Measurements from ENCODE around the gene APBB1. TPM values are rescaled to one million over a fixed set of nuclear protein-coding genes. Genes with fewer than 3 reads are reported as not detected.

The APBB1 gene
- total RNA-seq (2014; rRNA removed; shearing (Covaris generic)), result 43.8 and 46.2 TPM in 2 replicates
- 42.3 and 43.1 TPM in 2 replicates for polyA plus RNA-seq (2016; fragmentation: Nextera tagmentation; extraction: Ambion mirVana)

DNA sequence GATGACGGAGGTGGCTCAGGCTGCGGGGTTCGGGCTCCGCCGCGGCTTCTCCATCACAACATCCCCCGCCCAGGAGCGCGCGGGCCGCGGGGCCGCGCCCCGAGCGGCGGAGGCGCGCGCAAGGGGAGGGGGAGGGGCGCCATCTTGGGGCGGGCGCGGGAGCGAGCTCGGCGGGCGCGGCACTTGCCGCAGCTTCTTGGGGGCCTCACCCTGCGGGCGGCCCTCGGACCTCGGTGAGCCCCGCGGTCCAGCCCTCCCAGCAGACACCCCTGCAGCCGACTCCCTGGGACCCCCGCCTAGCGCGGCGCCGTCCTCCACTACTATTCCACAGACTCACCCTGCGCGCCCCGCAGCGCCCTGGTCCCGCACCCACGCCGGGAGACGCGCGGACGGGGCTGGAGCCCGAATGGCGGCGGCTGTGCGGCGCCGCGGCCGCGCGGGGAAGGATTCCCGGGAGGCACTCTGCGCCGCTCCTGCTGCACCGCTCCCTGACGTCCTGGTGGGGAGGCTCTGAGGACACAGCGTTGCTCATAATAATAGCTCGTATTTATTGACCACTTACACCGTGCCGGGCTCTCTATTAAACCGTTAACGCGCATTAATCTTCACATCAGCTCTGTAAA lies at the start of gene APBB1:
Gene APBB1, minus strand, starts transcription at position 86 of the 623 bp plus-strand sequence. CDS start 7,747 bp downstream, outside the sequence.
- no peaks in the 10 kb centered on the region for H3K27me3 ChIP-seq (replicated peaks; ENCODE audit: insufficient read depth)
- TF ChIP-seq EZH2phosphoT487 (IDR thresholded peaks at IDR 0.05; ENCODE audit: insufficient read depth, low read depth), result no peak
- TF ChIP-seq EZH2 (IDR thresholded peaks at IDR 0.05; ENCODE audit: insufficient read depth, poor library complexity, severe bottlenecking), result no peak
- no peaks in the 10 kb centered on the region for H3K9me3 ChIP-seq (ENCODE audit: low read depth)
- WGBS, 2 experiments (ENCODE audit: low coverage in 1 of 2, low lambda C conversion rate in 2 of 2, missing lambda C conversion rate in 2 of 2), result 1% methylated on average over 44 to 48 of the region's 75 CpGs
- no peaks in the 10 kb centered on the region for H3F3A ChIP-seq (ENCODE audit: insufficient read depth)
- DNase-seq, result peak; percentile 86
- peak within 1 kb of the TSS; percentile 2; the same call in 1 of the 2 replicates for H3K27ac ChIP-seq
- H3K9ac ChIP-seq, result peak within 1 kb of the TSS; percentile 86
- H3K79me2 ChIP-seq (ENCODE audit: insufficient read depth), result peaks cover 32% of the 10 kb centered on the region
- in situ Hi-C loops (cut with MboI), result no loop called here
- peaks cover 16% of the 10 kb centered on the region for H3K4me1 ChIP-seq (ENCODE audit: insufficient read depth)
- H3K36me3 ChIP-seq (ENCODE audit: low read depth), result no peaks in the 10 kb centered on the region
- H2AFZ ChIP-seq, result peak within 1 kb of the TSS; percentile 96
- H3K4me3 ChIP-seq, result peak within 1 kb of the TSS; percentile 98
- H4K20me1 ChIP-seq (ENCODE audit: insufficient read depth), result no peaks in the 10 kb centered on the region; the same call in 1 of the 2 replicates
- peak within 1 kb of the TSS; percentile 93 for H3K4me2 ChIP-seq (ENCODE audit: unreplicated experiment)
- H3K9me2 ChIP-seq (ENCODE audit: insufficient read depth), result no peaks in the 10 kb centered on the region

- no peaks in the 10 kb centered on the region for H4K20me1 ChIP-seq (ENCODE audit: insufficient read depth)
- no peak overlapping the region for H2AFZ ChIP-seq
- no peaks in the 10 kb centered on the region for H3K27me3 ChIP-seq (replicated peaks; ENCODE audit: insufficient read depth)
- no peak overlapping the region for H3K27ac ChIP-seq
- H3F3A ChIP-seq (ENCODE audit: insufficient read depth), result no peaks in the 10 kb centered on the region
- H3K4me2 ChIP-seq (ENCODE audit: unreplicated experiment), result no peak overlapping the region
- H3K9me3 ChIP-seq (ENCODE audit: low read depth), result no peaks in the 10 kb centered on the region
- no peaks in the 10 kb centered on the region for H3K79me2 ChIP-seq (ENCODE audit: insufficient read depth)
- no peak for DNase-seq
- no peak overlapping the region for H3K4me3 ChIP-seq
- H3K9me2 ChIP-seq (ENCODE audit: insufficient read depth), result no peaks in the 10 kb centered on the region
- no peaks in the 10 kb centered on the region for H3K4me1 ChIP-seq (ENCODE audit: insufficient read depth)
- WGBS, 2 experiments (ENCODE audit: low coverage in 1 of 2, low lambda C conversion rate in 2 of 2, missing lambda C conversion rate in 2 of 2), result 97 to 100% methylated on average over 1 of the region's 1 CpG
- in situ Hi-C loops (cut with MboI), result no loop called here
- H3K9ac ChIP-seq, result no peak overlapping the region
- no peak for TF ChIP-seq EZH2phosphoT487 (IDR thresholded peaks at IDR 0.05; ENCODE audit: insufficient read depth, low read depth)
- TF ChIP-seq EZH2 (IDR thresholded peaks at IDR 0.05; ENCODE audit: insufficient read depth, poor library complexity, severe bottlenecking), result no peak
- H3K36me3 ChIP-seq (ENCODE audit: low read depth), result peaks cover 6% of the 10 kb centered on the region; the same call in 1 of the 2 replicates
These were observed 40.2 kb upstream of the APBB1 start for GRCh38 chr11:6459099-6459450.

- Histone ChIP-seq H3K79me2 (ENCODE audit: insufficient read depth) (no peaks in the 10 kb centered on the region), H3K27me3 (replicated peaks; ENCODE audit: insufficient read depth) (no peaks in the 10 kb centered on the region), H3K4me1 (ENCODE audit: insufficient read depth) (no peaks in the 10 kb centered on the region), H3K9me2 (ENCODE audit: insufficient read depth) (no peaks in the 10 kb centered on the region), H3K4me3 (no peak overlapping the region), H4K20me1 (ENCODE audit: insufficient read depth) (no peaks in the 10 kb centered on the region), H3K4me2 (ENCODE audit: unreplicated experiment) (no peak overlapping the region), H3K27ac (no peak overlapping the region), H3K9ac (no peak overlapping the region), H3F3A (ENCODE audit: insufficient read depth) (no peaks in the 10 kb centered on the region), H2AFZ (no peak overlapping the region), H3K9me3 (ENCODE audit: low read depth) (no peaks in the 10 kb centered on the region), H3K36me3 (ENCODE audit: low read depth) (peaks cover 5% of the 10 kb centered on the region; the same call in 1 of the 2 replicates)
- no peak for DNase-seq
- in situ Hi-C loops (cut with MboI), result no loop called here
- TF ChIP-seq EZH2phosphoT487 (IDR thresholded peaks at IDR 0.05; ENCODE audit: insufficient read depth, low read depth) (no peak), EZH2 (IDR thresholded peaks at IDR 0.05; ENCODE audit: insufficient read depth, poor library complexity, severe bottlenecking) (no peak)
- 97 to 100% methylated on average over 2 of the region's 2 CpGs for whole genome bisulfite sequencing, 2 experiments (ENCODE audit: low coverage in 1 of 2, low lambda C conversion rate in 2 of 2, missing lambda C conversion rate in 2 of 2)
These were observed 39.6 kb upstream of the APBB1 start for GRCh38 chr11:6458352-6459098.

GRCh38 chr11:6457581-6458320 lies 38.9 kb upstream of the APBB1 start:
- WGBS, 2 experiments (ENCODE audit: low coverage in 1 of 2, low lambda C conversion rate in 2 of 2, missing lambda C conversion rate in 2 of 2), result 94 to 96% methylated on average over 22 to 26 of the region's 26 CpGs

More at GRCh38 chr11:6457581-6458320, 38.9 kb upstream of the APBB1 start:
- TF ChIP-seq EZH2 (IDR thresholded peaks at IDR 0.05; ENCODE audit: insufficient read depth, poor library complexity, severe bottlenecking), result no peak
- no peak for TF ChIP-seq EZH2phosphoT487 (IDR thresholded peaks at IDR 0.05; ENCODE audit: insufficient read depth, low read depth)
- Histone ChIP-seq H3F3A (ENCODE audit: insufficient read depth) (no peaks in the 10 kb centered on the region; the same call in 1 of the 2 replicates), H3K9me3 (ENCODE audit: low read depth) (no peaks in the 10 kb centered on the region), H3K79me2 (ENCODE audit: insufficient read depth) (no peaks in the 10 kb centered on the region), H4K20me1 (ENCODE audit: insufficient read depth) (no peaks in the 10 kb centered on the region), H3K9ac (no peak overlapping the region), H3K4me2 (ENCODE audit: unreplicated experiment) (no peak overlapping the region), H2AFZ (no peak overlapping the region), H3K4me3 (no peak overlapping the region), H3K36me3 (ENCODE audit: low read depth) (peaks cover 5% of the 10 kb centered on the region; the same call in 1 of the 2 replicates), H3K27me3 (replicated peaks; ENCODE audit: insufficient read depth) (no peaks in the 10 kb centered on the region), H3K27ac (no peak overlapping the region), H3K4me1 (ENCODE audit: insufficient read depth) (peaks cover 1% of the 10 kb centered on the region; the same call in 1 of the 2 replicates), H3K9me2 (ENCODE audit: insufficient read depth) (no peaks in the 10 kb centered on the region)
- no peak for DNase-seq
- in situ Hi-C loops (cut with MboI), result no loop called here
